Measurements from ENCODE around the gene KRT76. TPM values are rescaled to one million over a fixed set of nuclear protein-coding genes. Genes with fewer than 3 reads are reported as not detected.

The KRT76 gene
- total RNA-seq, 4 donors from 2014 or later: 0.15 TPM; not detected in 3

- Histone ChIP-seq H3K27ac (no peak overlapping the region), H3K27me3 (peaks cover 49% of the 10 kb centered on the region), H3K4me3 (no peak overlapping the region), H3K36me3 (no peaks in the 10 kb centered on the region), H3K4me1 (no peaks in the 10 kb centered on the region), H3K9me3 (no peaks in the 10 kb centered on the region)
- no peak for TF ChIP-seq EP300 (IDR thresholded peaks at IDR 0.05)
- ATAC-seq: no peak
- 100% methylated on average over 1 of the region's 2 CpGs; no CpG with 5 or more reads in 1 of the 2 donors for WGBS, 2 donors (ENCODE audit: low coverage in 1 of 2)
Observed at GRCh38 chr12:52778833-52779232, 1.7 kb upstream of the KRT76 start.

GRCh38 chr12:52777566-52777965, 421 bp upstream of the KRT76 start:
- Histone ChIP-seq H3K4me1 (no peaks in the 10 kb centered on the region), H3K4me3 (no peak overlapping the region), H3K36me3 (no peaks in the 10 kb centered on the region), H3K9me3 (no peaks in the 10 kb centered on the region), H3K27me3 (peaks cover 41% of the 10 kb centered on the region), H3K27ac (no peak overlapping the region)
- no CpG with 5 or more reads among the region's 4 CpGs for WGBS, 2 donors (ENCODE audit: low coverage in 1 of 2)
- TF ChIP-seq POLR2A (IDR thresholded peaks at IDR 0.05) (no peak), CTCF (IDR thresholded peaks at IDR 0.05) (no peak), POLR2AphosphoS5 (IDR thresholded peaks at IDR 0.05) (no peak), EP300 (IDR thresholded peaks at IDR 0.05) (no peak)
- no peak for ATAC-seq

GRCh38 chr12:52776435-52776834, 710 bp downstream of the KRT76 start:
- Histone ChIP-seq H3K27me3 (peaks cover 33% of the 10 kb centered on the region), H3K4me1 (no peaks in the 10 kb centered on the region), H3K9me3 (no peaks in the 10 kb centered on the region), H3K4me3 (no peak overlapping the region), H3K36me3 (no peaks in the 10 kb centered on the region), H3K27ac (no peak overlapping the region)
- ATAC-seq: no peak
- 100% methylated on average over 2 of the region's 5 CpGs; no CpG with 5 or more reads in 1 of the 2 donors for WGBS, 2 donors (ENCODE audit: low coverage in 1 of 2)
- TF ChIP-seq POLR2A (IDR thresholded peaks at IDR 0.05) (no peak), POLR2AphosphoS5 (IDR thresholded peaks at IDR 0.05) (no peak), EP300 (IDR thresholded peaks at IDR 0.05) (no peak), CTCF (IDR thresholded peaks at IDR 0.05) (no peak)

- Histone ChIP-seq H3K4me1 (no peaks in the 10 kb centered on the region), H3K9me3 (no peaks in the 10 kb centered on the region), H3K36me3 (no peaks in the 10 kb centered on the region), H3K27me3 (peaks cover 29% of the 10 kb centered on the region), H3K4me3 (no peak overlapping the region), H3K27ac (no peak overlapping the region)
- ATAC-seq: no peak
- TF ChIP-seq CTCF (IDR thresholded peaks at IDR 0.05) (no peak), POLR2AphosphoS5 (IDR thresholded peaks at IDR 0.05) (no peak), EP300 (IDR thresholded peaks at IDR 0.05) (no peak), POLR2A (IDR thresholded peaks at IDR 0.05) (no peak)
- 80 to 100% methylated on average over 1 to 2 of the region's 8 CpGs for WGBS, 2 donors (ENCODE audit: low coverage in 1 of 2)
Observed at GRCh38 chr12:52774629-52775250, 2.4 kb downstream of the KRT76 start.

GRCh38 chr12:52772772-52773171, 4.4 kb downstream of the KRT76 start:
- Histone ChIP-seq H3K27me3 (peaks cover 32% of the 10 kb centered on the region), H3K27ac (no peak overlapping the region), H3K36me3 (no peaks in the 10 kb centered on the region), H3K4me3 (no peak overlapping the region), H3K4me1 (no peaks in the 10 kb centered on the region), H3K9me3 (no peaks in the 10 kb centered on the region)
- TF ChIP-seq POLR2A (IDR thresholded peaks at IDR 0.05): no peak
- no peak for TF ChIP-seq POLR2AphosphoS5 (IDR thresholded peaks at IDR 0.05)
- no peak for TF ChIP-seq EP300 (IDR thresholded peaks at IDR 0.05)
- no peak for TF ChIP-seq CTCF (IDR thresholded peaks at IDR 0.05)
- WGBS, 2 donors (ENCODE audit: low coverage in 1 of 2): 53 to 79% methylated on average over 2 to 3 of the region's 3 CpGs
- ATAC-seq: no peak

Data from gastroesophageal sphincter (tissue), 4 donors.